HCT116 (cell line): ENCODE results near the gene ACACB. TPM values are rescaled to one million over a fixed set of nuclear protein-coding genes. Genes with fewer than 3 reads are reported as not detected.

Source experiments
- ATAC-seq: fragments of 200-7000 bp; cut with Tn5 transposase; 2 replicates; pipeline ENCODE4 v1.9.1; 2020; ENCODE audit warnings: mild to moderate bottlenecking, moderate library complexity
- BruUV-seq: library from RNA; stranded (reverse); fragments of 400-500 nt; replicated peaks from 2 replicates; lab custom pipeline; 2021; lab: Mats Ljungman, UMichigan
- CTCF ChIA-PET: fragments of 300-600 bp; sonication (Branson Sonifier 250); formaldehyde crosslinking; loops from one replicate; lab custom pipeline; 2021; ENCODE audit warnings: antibody characterized with exemption; lab: Charles Lee
- POLR2A ChIA-PET: fragments of 300-600, 350-600 bp; sonication (Branson Sonifier 250); formaldehyde crosslinking; loops from one replicate; lab custom pipeline; 2021; ENCODE audit warnings: antibody characterized with exemption; lab: Charles Lee
- RAD21 ChIA-PET, 2 experiments: fragments of 300-600 bp; sonication (Branson Sonifier 250); formaldehyde crosslinking; loops; one replicate each; lab custom pipeline; 2023; ENCODE audit warnings: low total read pairs in 2 of 2; ENCODE audit not compliant: uncharacterized antibody in 2 of 2, unreplicated experiment in 2 of 2, low non-redundant PET in 1 of 2; lab: Charles Lee
- DNase-seq: peaks from one replicate; pipeline ENCODE4 v3.0.0-alpha.2; 2010; ENCODE audit warnings: low read depth, low spot score
- H2AFZ ChIP-seq: fragments of 200-600 bp; shearing (Covaris generic), sonication (generic); 2 replicates; pipeline ENCODE4 v1.6.1; 2017; ENCODE audit warnings: low read depth, mixed run types, mixed read lengths, antibody characterized with exemption, low read length; ENCODE audit not compliant: poor library complexity, severe bottlenecking
- H3K27ac ChIP-seq: 2 replicates; pipeline ENCODE4 v1.5.1; 2012; ENCODE audit warnings: low read depth, low read length
- H3K27me3 ChIP-seq: fragments of 200-600 bp; sonication (generic); 2 replicates; pipeline ENCODE4 v1.6.1; 2016; ENCODE audit warnings: mixed run types, low read length, mixed read lengths; ENCODE audit not compliant: insufficient read depth
- H3K36me3 ChIP-seq, 2 experiments: fragments of 200-500 bp in 1 of 2; fragments of 200-600 bp in 1 of 2; sonication (Bioruptor generic) in 1 of 2; sonication (generic) in 1 of 2; 2 replicates each; pipeline versions ENCODE4 v1.5.1 to v1.6.1; 2014 to 2016; ENCODE audit warnings: low read length in 2 of 2, inconsistent platforms in 1 of 2, mixed read lengths in 1 of 2, mixed run types in 1 of 2; ENCODE audit not compliant: insufficient read depth in 2 of 2, control insufficient read depth in 1 of 2
- H3K4me1 ChIP-seq, 2 experiments: fragments of 200-600 bp in 1 of 2; sonication (generic) in 1 of 2; 2 replicates each; pipeline versions ENCODE4 v1.5.1 to v1.6.1; 2012 to 2017; ENCODE audit warnings: low read length in 2 of 2, inconsistent platforms in 1 of 2, mild to moderate bottlenecking in 1 of 2, mixed read lengths in 1 of 2, mixed run types in 1 of 2, moderate library complexity in 1 of 2; ENCODE audit not compliant: insufficient read depth in 2 of 2, control insufficient read depth in 1 of 2
- H3K4me2 ChIP-seq: fragments of 200-600 bp; sonication (generic); 2 replicates; pipeline ENCODE4 v1.6.1; 2017; ENCODE audit warnings: mixed run types, low read length, mixed read lengths
- H3K4me3 ChIP-seq, 2 experiments: fragments of 200-600 bp in 1 of 2; sonication (generic) in 1 of 2; replicated peaks in 1 of 2; 2 replicates each; pipeline ENCODE4 v1.5.1; 2011 to 2016; ENCODE audit warnings: low read length in 2 of 2, control low read depth in 1 of 2, low read depth in 1 of 2, mild to moderate bottlenecking in 1 of 2, mixed read lengths in 1 of 2, mixed run types in 1 of 2
- H3K79me2 ChIP-seq: fragments of 200-600 bp; sonication (generic); 2 replicates; pipeline ENCODE4 v1.6.1; 2017; ENCODE audit warnings: mild to moderate bottlenecking, mixed run types, low read length, moderate library complexity, mixed read lengths; ENCODE audit not compliant: insufficient read depth
- H3K9ac ChIP-seq: fragments of 200-600 bp; sonication (generic); 2 replicates; pipeline ENCODE4 v1.6.1; 2016; ENCODE audit warnings: low read length, mixed read lengths
- H3K9me2 ChIP-seq: fragments of 200-600 bp; sonication (generic), shearing (Covaris generic); 2 replicates; pipeline ENCODE4 v1.6.1; 2017; ENCODE audit warnings: mixed run types, mild to moderate bottlenecking, moderate library complexity; ENCODE audit not compliant: insufficient read depth
- H3K9me3 ChIP-seq, 2 experiments: fragments of 200-500 bp in 1 of 2; fragments of 200-600 bp in 1 of 2; sonication (Bioruptor generic) in 1 of 2; sonication (generic) in 1 of 2; 2 replicates each; pipeline ENCODE4 v1.6.1; 2014 to 2017; ENCODE audit warnings: low read length in 2 of 2, mixed read lengths in 2 of 2, inconsistent platforms in 1 of 2, low read depth in 1 of 2, mild to moderate bottlenecking in 1 of 2, mixed run types in 1 of 2, moderate library complexity in 1 of 2; ENCODE audit not compliant: control insufficient read depth in 1 of 2, insufficient read depth in 1 of 2
- H4K20me1 ChIP-seq: fragments of 200-600 bp; sonication (generic), shearing (Covaris generic); 2 replicates; pipeline ENCODE4 v1.6.1; 2017; ENCODE audit warnings: mixed run types, mild to moderate bottlenecking, moderate library complexity; ENCODE audit not compliant: insufficient read depth
- CBX3 ChIP-seq: IDR thresholded peaks from 2 replicates; pipeline ENCODE4 v1.6.1; 2012; ENCODE audit warnings: low read depth
- CEBPB ChIP-seq: IDR thresholded peaks from 2 replicates; pipeline ENCODE4 v1.6.1; 2012; ENCODE audit warnings: low read depth
- EGR1 ChIP-seq: IDR thresholded peaks from 2 replicates; pipeline ENCODE4 v1.6.1; 2012; ENCODE audit warnings: low read depth
- ELF1 ChIP-seq: IDR thresholded peaks from 2 replicates; pipeline ENCODE4 v1.6.1; 2012; ENCODE audit warnings: low read depth, borderline replicate concordance
- EZH2 ChIP-seq: fragments of 200-600 bp; sonication (generic); IDR thresholded peaks from 2 replicates; pipeline ENCODE4 v1.6.1; 2017; ENCODE audit warnings: antibody characterized with exemption, mixed run types
- EZH2phosphoT487 ChIP-seq: fragments of 200-600 bp; IDR thresholded peaks from 2 replicates; pipeline ENCODE4 v1.6.1; 2018; ENCODE audit warnings: antibody characterized with exemption, borderline replicate concordance
- FOSL1 ChIP-seq: IDR thresholded peaks from 2 replicates; pipeline ENCODE4 v1.6.1; 2012; ENCODE audit warnings: low read depth
- JUND ChIP-seq: IDR thresholded peaks from 2 replicates; pipeline ENCODE4 v1.6.1; 2012
- POLR2A ChIP-seq: IDR thresholded peaks from 2 replicates; pipeline ENCODE4 v1.7.0; 2011; ENCODE audit warnings: borderline replicate concordance; ENCODE audit not compliant: insufficient read depth, insufficient read length; ENCODE audit errors: extremely low read depth
- POLR2AphosphoS5 ChIP-seq: IDR thresholded peaks from 2 replicates; pipeline ENCODE4 v1.6.1; 2011; ENCODE audit warnings: mild to moderate bottlenecking, low read depth, low read length, moderate library complexity
- SIN3A ChIP-seq: IDR thresholded peaks from 2 replicates; pipeline ENCODE4 v1.6.1; 2012; ENCODE audit warnings: low read depth
- SP1 ChIP-seq: IDR thresholded peaks from 2 replicates; pipeline ENCODE4 v1.6.1; 2012; ENCODE audit warnings: low read depth
- SRF ChIP-seq: IDR thresholded peaks from 2 replicates; pipeline ENCODE4 v1.6.1; 2012; ENCODE audit warnings: low read depth
- YY1 ChIP-seq: IDR thresholded peaks from 2 replicates; pipeline ENCODE4 v1.6.1; 2011; ENCODE audit warnings: low read length, low read depth, moderate library complexity, mild to moderate bottlenecking; ENCODE audit not compliant: insufficient replicate concordance; ENCODE audit errors: extremely low read depth
- ZFX ChIP-seq: fragments of 450-650 bp; IDR thresholded peaks from 2 replicates; pipeline ENCODE4 v1.6.1; 2017
- ZNF274 ChIP-seq: fragments of 200-500 bp; sonication (Bioruptor generic); IDR thresholded peaks from 2 replicates; pipeline ENCODE4 v1.6.1; 2014; ENCODE audit warnings: mild to moderate bottlenecking, low read depth, low read length, inconsistent platforms
- intact Hi-C: fragments of 100-400 bp; cut with micrococcal nuclease; formaldehyde crosslinking; loops from 2 replicates; pipeline ENCODE4 v1.10.0; 2022
- total RNA-seq: library from RNA; stranded (reverse); gene quantifications from one replicate; pipeline ENCODE4 v1.2.1, GENCODE V29; 2021; ENCODE audit not compliant: unreplicated experiment
- TF ChIP-seq, protein P1 (sequence below): IDR thresholded peaks from 2 replicates; pipeline ENCODE4 v1.6.1; 2012
- TF ChIP-seq, protein P2 (sequence below): IDR thresholded peaks from 2 replicates; pipeline ENCODE4 v1.6.1; 2012; ENCODE audit warnings: low read depth
- TF ChIP-seq, protein P3 (sequence below): IDR thresholded peaks from 2 replicates; pipeline ENCODE4 v1.6.1; 2012

Gene ACACB
- total RNA-seq, 1 experiment from 2014 or later, result 11.1 TPM

DNA sequence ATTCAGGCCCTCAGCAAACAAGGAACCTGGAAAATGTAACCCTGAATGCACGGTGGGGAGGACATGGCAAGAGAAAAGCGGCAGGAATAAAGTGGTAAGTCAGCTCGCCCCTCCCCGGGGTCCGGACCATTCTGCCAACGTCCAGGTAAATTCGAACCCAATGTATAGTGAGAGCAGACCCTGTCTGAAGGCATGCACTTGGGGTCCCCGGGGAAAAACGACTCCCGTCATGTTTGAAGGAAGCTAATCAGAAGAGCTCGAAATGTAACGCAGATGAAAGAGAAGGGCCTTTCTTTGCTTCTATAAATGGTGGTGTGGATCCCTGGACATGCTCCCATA is 193 bp downstream of the ACACB start:
- Histone ChIP-seq H2AFZ (no peak overlapping the region), H4K20me1 (no peaks in the 10 kb centered on the region), H3K36me3 (no peaks in the 10 kb centered on the region), H3K27me3 (no peaks in the 10 kb centered on the region), H3K4me3 (no peak overlapping the region), H3K4me1 (no peaks in the 10 kb centered on the region), H3K9me2 (no peaks in the 10 kb centered on the region), H3K79me2 (no peaks in the 10 kb centered on the region), H3K9me3 (no peaks in the 10 kb centered on the region), H3K27ac (no peak overlapping the region), H3K4me2 (no peak overlapping the region), H3K9ac (no peak overlapping the region)
- no peak for ATAC-seq
- CTCF ChIA-PET, result no interaction called here
- intact Hi-C loops, result no loop called here
- POLR2A ChIA-PET, result interaction anchor here (0.7 kb wide), 1 partner anchor 269 kb away, joined by 5 read pairs; no protein-coding TSS in a partner anchor
- TF ChIP-seq, protein P1, sequence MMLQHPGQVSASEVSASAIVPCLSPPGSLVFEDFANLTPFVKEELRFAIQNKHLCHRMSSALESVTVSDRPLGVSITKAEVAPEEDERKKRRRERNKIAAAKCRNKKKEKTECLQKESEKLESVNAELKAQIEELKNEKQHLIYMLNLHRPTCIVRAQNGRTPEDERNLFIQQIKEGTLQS, result no peak
- TF ChIP-seq SP1 (no peak), JUND (no peak), CBX3 (no peak), ZNF274 (no peak), EZH2phosphoT487 (no peak), YY1 (no peak), SIN3A (no peak), EGR1 (no peak), POLR2A (no peak), CEBPB (no peak), EZH2 (no peak)
- RAD21 ChIA-PET, result no interaction called here
- no peak for DNase-seq
- no TSS peak for BruUV-seq

DNA sequence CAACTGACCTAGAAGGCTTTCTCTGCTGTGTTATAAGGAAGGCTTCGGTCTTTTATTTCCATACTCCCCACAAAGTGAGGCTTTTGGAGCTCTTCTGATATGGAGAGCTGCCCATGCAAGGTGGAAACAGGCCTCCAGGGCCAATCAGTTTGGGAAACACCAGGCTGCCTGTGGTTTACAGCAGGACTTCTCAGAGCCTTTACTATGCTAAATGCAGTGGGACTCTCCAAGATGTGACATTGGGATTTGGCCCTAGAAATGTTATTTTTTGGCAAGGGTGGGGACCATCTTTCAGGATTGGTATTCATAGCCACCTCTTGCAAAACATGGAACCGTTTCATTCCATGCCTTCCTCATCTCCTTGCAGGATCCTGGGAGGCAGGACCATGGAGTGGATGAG is 3.7 kb downstream of the ACACB start:
- ATAC-seq, result no peak
- TF ChIP-seq JUND (no peak), EZH2 (no peak), SRF (no peak), SIN3A (no peak), EGR1 (no peak), POLR2A (no peak), ELF1 (no peak), ZFX (no peak), FOSL1 (no peak), CBX3 (no peak), POLR2AphosphoS5 (no peak)
- TF ChIP-seq, protein P1, result no peak
- TF ChIP-seq, protein P2, sequence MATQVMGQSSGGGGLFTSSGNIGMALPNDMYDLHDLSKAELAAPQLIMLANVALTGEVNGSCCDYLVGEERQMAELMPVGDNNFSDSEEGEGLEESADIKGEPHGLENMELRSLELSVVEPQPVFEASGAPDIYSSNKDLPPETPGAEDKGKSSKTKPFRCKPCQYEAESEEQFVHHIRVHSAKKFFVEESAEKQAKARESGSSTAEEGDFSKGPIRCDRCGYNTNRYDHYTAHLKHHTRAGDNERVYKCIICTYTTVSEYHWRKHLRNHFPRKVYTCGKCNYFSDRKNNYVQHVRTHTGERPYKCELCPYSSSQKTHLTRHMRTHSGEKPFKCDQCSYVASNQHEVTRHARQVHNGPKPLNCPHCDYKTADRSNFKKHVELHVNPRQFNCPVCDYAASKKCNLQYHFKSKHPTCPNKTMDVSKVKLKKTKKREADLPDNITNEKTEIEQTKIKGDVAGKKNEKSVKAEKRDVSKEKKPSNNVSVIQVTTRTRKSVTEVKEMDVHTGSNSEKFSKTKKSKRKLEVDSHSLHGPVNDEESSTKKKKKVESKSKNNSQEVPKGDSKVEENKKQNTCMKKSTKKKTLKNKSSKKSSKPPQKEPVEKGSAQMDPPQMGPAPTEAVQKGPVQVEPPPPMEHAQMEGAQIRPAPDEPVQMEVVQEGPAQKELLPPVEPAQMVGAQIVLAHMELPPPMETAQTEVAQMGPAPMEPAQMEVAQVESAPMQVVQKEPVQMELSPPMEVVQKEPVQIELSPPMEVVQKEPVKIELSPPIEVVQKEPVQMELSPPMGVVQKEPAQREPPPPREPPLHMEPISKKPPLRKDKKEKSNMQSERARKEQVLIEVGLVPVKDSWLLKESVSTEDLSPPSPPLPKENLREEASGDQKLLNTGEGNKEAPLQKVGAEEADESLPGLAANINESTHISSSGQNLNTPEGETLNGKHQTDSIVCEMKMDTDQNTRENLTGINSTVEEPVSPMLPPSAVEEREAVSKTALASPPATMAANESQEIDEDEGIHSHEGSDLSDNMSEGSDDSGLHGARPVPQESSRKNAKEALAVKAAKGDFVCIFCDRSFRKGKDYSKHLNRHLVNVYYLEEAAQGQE, result no peak
- TF ChIP-seq, protein P3, sequence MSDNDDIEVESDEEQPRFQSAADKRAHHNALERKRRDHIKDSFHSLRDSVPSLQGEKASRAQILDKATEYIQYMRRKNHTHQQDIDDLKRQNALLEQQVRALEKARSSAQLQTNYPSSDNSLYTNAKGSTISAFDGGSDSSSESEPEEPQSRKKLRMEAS, result no peak

More for the DNA sequence above, 3.7 kb downstream of the ACACB start:
- DNase-seq, result no peak
- Histone ChIP-seq H3K9me3 (no peaks in the 10 kb centered on the region), H3K4me2 (no peak overlapping the region), H3K27me3 (no peaks in the 10 kb centered on the region), H3K4me1 (no peaks in the 10 kb centered on the region), H2AFZ (no peak overlapping the region), H3K36me3 (no peaks in the 10 kb centered on the region), H3K27ac (no peak overlapping the region), H3K9ac (no peak overlapping the region), H3K79me2 (no peaks in the 10 kb centered on the region), H4K20me1 (no peaks in the 10 kb centered on the region), H3K9me2 (no peaks in the 10 kb centered on the region), H3K4me3 (no peak overlapping the region)
- intact Hi-C loops, result no loop called here
- ChIA-PET RAD21 (no interaction called here), CTCF (interaction anchor here (3.6 kb wide), 1 partner anchor 8 kb away, joined by 15 read pairs; no protein-coding TSS in a partner anchor), POLR2A (no interaction called here)
- no TSS peak for BruUV-seq
